Kidney epithelial cell (primary cell): Measurements from ENCODE around the gene C1orf74. TPM values are rescaled to one million over a fixed set of nuclear protein-coding genes. Genes with fewer than 3 reads are reported as not detected.

Experiments
- DNase-seq: peaks from one replicate; pipeline ENCODE4 v3.0.0-alpha.2; 2010; ENCODE audit warnings: low read depth
- H3K27me3 ChIP-seq: 2 replicates; pipeline ENCODE4 v1.6.0; 2011; ENCODE audit warnings: low read length; ENCODE audit not compliant: control insufficient read depth, insufficient read depth
- H3K36me3 ChIP-seq: 2 replicates; pipeline ENCODE4 v1.5.1; 2011; ENCODE audit warnings: low read length; ENCODE audit not compliant: control insufficient read depth, insufficient read depth
- H3K4me3 ChIP-seq: 2 replicates; pipeline ENCODE4 v1.5.1; 2011; ENCODE audit warnings: low read depth, mild to moderate bottlenecking, control low read depth, low read length
- CTCF ChIP-seq: IDR thresholded peaks from 2 replicates; pipeline ENCODE4 v1.5.1; 2011; ENCODE audit warnings: mild to moderate bottlenecking, moderate library complexity, low read length, control low read depth, inconsistent platforms; ENCODE audit not compliant: insufficient read depth, poor library complexity, severe bottlenecking
- total RNA-seq: library from RNA; depleted of rRNA; stranded (reverse); fragments of >200 nt; gene quantifications from 2 replicates; pipeline ENCODE4 v1.2.3, GENCODE V29; 2015

The C1orf74 gene
- total RNA-seq, 1 donor from 2014 or later: 12.4 TPM

- Histone ChIP-seq H3K36me3 (no peaks in the 10 kb centered on the region), H3K27me3 (no peaks in the 10 kb centered on the region), H3K4me3 (no peak overlapping the region)
- DNase-seq: no peak
- TF ChIP-seq CTCF: no peak
Observed at GRCh38 chr1:209780268-209780667, 4.1 kb downstream of the C1orf74 start.

DNA sequence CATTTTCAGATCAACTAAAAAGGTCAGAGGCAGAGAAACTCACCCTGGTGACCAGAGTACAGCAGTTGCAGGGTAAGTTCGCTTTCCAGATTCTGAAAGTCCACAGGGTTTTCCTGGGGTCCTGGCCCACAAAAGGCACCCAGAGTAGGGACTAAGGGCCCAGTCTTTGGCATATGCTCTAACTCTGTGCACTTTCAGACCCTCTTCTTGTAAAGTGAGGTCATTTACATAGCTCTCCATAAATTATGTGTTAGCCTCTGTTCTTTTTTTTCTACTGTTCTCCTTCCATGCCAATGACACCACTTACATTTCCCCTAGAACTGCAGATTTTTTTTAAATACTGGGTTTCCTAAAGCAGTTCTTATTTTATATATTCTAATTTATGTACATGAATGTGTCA, 6.3 kb downstream of the C1orf74 start:
- TF ChIP-seq CTCF: no peak
- Histone ChIP-seq H3K27me3 (no peaks in the 10 kb centered on the region), H3K36me3 (no peaks in the 10 kb centered on the region), H3K4me3 (no peak overlapping the region)
- no peak for DNase-seq

GRCh38 chr1:209777587-209777986, 6.8 kb downstream of the C1orf74 start:
- no peaks in the 10 kb centered on the region for H3K36me3 ChIP-seq
- DNase-seq: no peak

GRCh38 chr1:209775678-209776077, 8.7 kb downstream of the C1orf74 start:
- no peak for DNase-seq
- Histone ChIP-seq H3K27me3 (no peaks in the 10 kb centered on the region), H3K36me3 (no peaks in the 10 kb centered on the region), H3K4me3 (no peak overlapping the region)
- no peak for TF ChIP-seq CTCF

More at GRCh38 chr1:209777587-209777986, 6.8 kb downstream of the C1orf74 start:
- TF ChIP-seq CTCF: no peak
- Histone ChIP-seq H3K27me3 (no peaks in the 10 kb centered on the region), H3K4me3 (no peak overlapping the region)

DNA sequence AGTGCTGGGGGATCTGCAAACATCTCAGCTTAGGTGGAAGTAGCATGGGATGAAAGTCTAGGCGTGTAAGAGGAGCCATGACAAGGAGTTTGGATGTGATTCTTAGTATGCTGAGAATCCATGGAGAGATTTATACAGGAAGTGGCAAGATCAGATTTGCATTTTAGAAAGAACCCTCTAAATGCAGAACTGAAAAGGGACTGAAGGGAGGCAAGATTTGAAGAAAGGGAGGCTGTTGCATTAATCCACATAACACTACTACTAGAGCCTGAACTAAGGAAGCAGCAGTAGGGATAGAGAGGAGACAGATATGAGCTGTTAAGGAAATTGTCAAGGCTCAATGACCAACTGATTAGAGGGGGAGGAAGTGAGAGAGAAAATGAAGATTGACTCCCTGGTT, 9.8 kb downstream of the C1orf74 start:
- DNase-seq: no peak
- no peaks in the 10 kb centered on the region for H3K36me3 ChIP-seq
- H3K4me3 ChIP-seq: no peak overlapping the region
- H3K27me3 ChIP-seq: no peaks in the 10 kb centered on the region
- TF ChIP-seq CTCF: no peak

- Histone ChIP-seq H3K36me3 (no peaks in the 10 kb centered on the region), H3K4me3 (no peak overlapping the region), H3K27me3 (no peaks in the 10 kb centered on the region)
- no peak for DNase-seq
- TF ChIP-seq CTCF: no peak
Observed at GRCh38 chr1:209772126-209772525, 12.2 kb downstream of the C1orf74 start.
